Panc1 (cell line): ENCODE results near the gene EPN2.

Experiments used
- REST ChIP-seq, 2 experiments: IDR thresholded peaks; 2 replicates each; pipeline ENCODE4 v1.6.1; 2011 to 2012; ENCODE audit warnings: low read depth in 2 of 2, control low read depth in 1 of 2, low read length in 1 of 2, mild to moderate bottlenecking in 1 of 2, moderate library complexity in 1 of 2; ENCODE audit not compliant: insufficient read depth in 1 of 2
- TF ChIP-seq, protein P1 (sequence below): fragments of 450-650 bp; IDR thresholded peaks from 2 replicates; pipeline ENCODE4 v1.5.1; 2017; ENCODE audit warnings: mild to moderate bottlenecking

DNA sequence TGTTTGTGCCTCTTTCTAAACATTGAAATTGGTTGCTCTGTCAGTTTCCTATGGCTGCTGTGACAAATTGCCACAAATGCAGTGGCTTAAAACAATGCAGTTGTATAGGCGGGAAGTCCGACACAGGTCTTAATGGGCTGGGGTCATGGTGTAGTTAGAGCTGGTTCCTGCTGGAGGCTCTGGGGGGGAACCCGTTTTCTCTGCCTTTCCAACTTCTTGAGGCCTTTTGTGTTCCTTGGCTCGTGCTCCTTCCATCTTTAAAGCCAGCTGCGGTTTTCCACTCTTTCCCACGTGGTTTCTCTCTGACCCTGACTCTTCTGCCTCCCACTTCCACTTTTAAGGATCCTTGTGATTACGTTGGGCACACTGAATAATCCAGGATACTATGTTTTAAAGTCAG lies 12.5 kb downstream of the EPN2 start:
- TF ChIP-seq, protein P1, sequence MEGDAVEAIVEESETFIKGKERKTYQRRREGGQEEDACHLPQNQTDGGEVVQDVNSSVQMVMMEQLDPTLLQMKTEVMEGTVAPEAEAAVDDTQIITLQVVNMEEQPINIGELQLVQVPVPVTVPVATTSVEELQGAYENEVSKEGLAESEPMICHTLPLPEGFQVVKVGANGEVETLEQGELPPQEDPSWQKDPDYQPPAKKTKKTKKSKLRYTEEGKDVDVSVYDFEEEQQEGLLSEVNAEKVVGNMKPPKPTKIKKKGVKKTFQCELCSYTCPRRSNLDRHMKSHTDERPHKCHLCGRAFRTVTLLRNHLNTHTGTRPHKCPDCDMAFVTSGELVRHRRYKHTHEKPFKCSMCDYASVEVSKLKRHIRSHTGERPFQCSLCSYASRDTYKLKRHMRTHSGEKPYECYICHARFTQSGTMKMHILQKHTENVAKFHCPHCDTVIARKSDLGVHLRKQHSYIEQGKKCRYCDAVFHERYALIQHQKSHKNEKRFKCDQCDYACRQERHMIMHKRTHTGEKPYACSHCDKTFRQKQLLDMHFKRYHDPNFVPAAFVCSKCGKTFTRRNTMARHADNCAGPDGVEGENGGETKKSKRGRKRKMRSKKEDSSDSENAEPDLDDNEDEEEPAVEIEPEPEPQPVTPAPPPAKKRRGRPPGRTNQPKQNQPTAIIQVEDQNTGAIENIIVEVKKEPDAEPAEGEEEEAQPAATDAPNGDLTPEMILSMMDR = no peak
- TF ChIP-seq REST (IDR thresholded peaks at IDR 0.05; ENCODE audit: insufficient read depth in 1 of 2, low read depth in 2 of 2, low read length in 1 of 2) = no peak
